Stimulated activated CD4-positive, alpha-beta T cell treated with anti-CD3 and anti-CD28 coated beads, TNF-alpha, amount 100 ng/mL, for 4 hours (primary cell): ENCODE data around the gene RBMS1.

Experiments
- DNase-seq, 3 experiments: peaks; one replicate each; pipeline ENCODE4 v3.0.0-alpha.2; 2020; ENCODE audit warnings: low read depth in 3 of 3

The RBMS1 gene

GRCh38 chr2:160334028-160334741 is 159.4 kb downstream of the RBMS1 start:
- DNase-seq: no peak

GRCh38 chr2:160333324-160334027 is 160.1 kb downstream of the RBMS1 start:
- DNase-seq: no peak

- DNase-seq: no peak
These were observed 161.3 kb downstream of the RBMS1 start for GRCh38 chr2:160332318-160332717.

- DNase-seq: no peak
These were observed 162.2 kb downstream of the RBMS1 start for GRCh38 chr2:160331258-160332025.

- no peak for DNase-seq
These were observed 164.6 kb downstream of the RBMS1 start for GRCh38 chr2:160328811-160329527.

- no peak for DNase-seq
These were observed 166.8 kb downstream of the RBMS1 start for GRCh38 chr2:160326786-160327185.

- no peak for DNase-seq
These were observed 168.2 kb downstream of the RBMS1 start for GRCh38 chr2:160325418-160325817.

GRCh38 chr2:160324917-160325316 is 168.7 kb downstream of the RBMS1 start:
- no peak for DNase-seq

- no peak for DNase-seq
These were observed 169.3 kb downstream of the RBMS1 start for GRCh38 chr2:160324161-160324800.

- DNase-seq: no peak
These were observed 171.3 kb downstream of the RBMS1 start for GRCh38 chr2:160322320-160322719.

- no peak for DNase-seq
These were observed 172.6 kb downstream of the RBMS1 start for GRCh38 chr2:160321006-160321405.

GRCh38 chr2:160319700-160320099 is 173.9 kb downstream of the RBMS1 start:
- DNase-seq: no peak

- no peak for DNase-seq
These were observed 175.4 kb downstream of the RBMS1 start for GRCh38 chr2:160318218-160318617.

GRCh38 chr2:160317181-160318099 is 176.2 kb downstream of the RBMS1 start:
- DNase-seq: no peak

- no peak for DNase-seq
These were observed 178.3 kb downstream of the RBMS1 start for GRCh38 chr2:160315337-160315736.

- no peak for DNase-seq
These were observed 183.3 kb downstream of the RBMS1 start for GRCh38 chr2:160310118-160310828.

GRCh38 chr2:160309585-160309984 is 184.0 kb downstream of the RBMS1 start:
- DNase-seq: no peak

GRCh38 chr2:160308915-160309314 is 184.7 kb downstream of the RBMS1 start:
- no peak for DNase-seq

GRCh38 chr2:160308476-160308875 is 185.1 kb downstream of the RBMS1 start:
- no peak for DNase-seq

GRCh38 chr2:160306985-160307384 is 186.6 kb downstream of the RBMS1 start:
- DNase-seq: no peak
